Ectodermal cell (in vitro differentiated cells): ENCODE measurements around the gene MAP4K1.
"Not testable (repeated sequence)": the region's sequence is repeated elsewhere in the genome, so short reads cannot be mapped to it uniquely, and the experiment has no call there.

Experiments
- H3K27ac ChIP-seq: 2 replicates; pipeline ENCODE4 v1.7.0; 2013; ENCODE audit warnings: mild to moderate bottlenecking, low read depth, low read length; ENCODE audit not compliant: insufficient read depth, poor library complexity, severe bottlenecking
- H3K27me3 ChIP-seq: 2 replicates; pipeline ENCODE4 v1.7.0; 2013; ENCODE audit warnings: mild to moderate bottlenecking, low read length; ENCODE audit not compliant: insufficient read depth, control insufficient read depth, poor library complexity, severe bottlenecking
- H3K36me3 ChIP-seq: one replicate; pipeline ENCODE4 v1.7.0; 2013; ENCODE audit warnings: low read length; ENCODE audit not compliant: control insufficient read depth, insufficient read depth
- H3K4me1 ChIP-seq: one replicate; pipeline ENCODE4 v1.7.0; 2013; ENCODE audit warnings: low read length; ENCODE audit not compliant: control insufficient read depth, insufficient read depth
- H3K4me3 ChIP-seq: 2 replicates; pipeline ENCODE4 v1.7.0; 2013; ENCODE audit warnings: low read depth, low read length, control low read depth; ENCODE audit not compliant: insufficient read depth
- H3K9me3 ChIP-seq: 2 replicates; pipeline ENCODE4 v1.7.0; 2013; ENCODE audit warnings: mild to moderate bottlenecking, low read length, moderate library complexity; ENCODE audit not compliant: control insufficient read depth
- WGBS, 2 experiments: methylation state at CpG; one replicate each; pipeline ENCODE4 v1.1.7; 2013; ENCODE audit warnings: missing lambda C conversion rate in 2 of 2; 5-methylcytosine and 5-hydroxymethylcytosine counted together

Gene MAP4K1

DNA sequence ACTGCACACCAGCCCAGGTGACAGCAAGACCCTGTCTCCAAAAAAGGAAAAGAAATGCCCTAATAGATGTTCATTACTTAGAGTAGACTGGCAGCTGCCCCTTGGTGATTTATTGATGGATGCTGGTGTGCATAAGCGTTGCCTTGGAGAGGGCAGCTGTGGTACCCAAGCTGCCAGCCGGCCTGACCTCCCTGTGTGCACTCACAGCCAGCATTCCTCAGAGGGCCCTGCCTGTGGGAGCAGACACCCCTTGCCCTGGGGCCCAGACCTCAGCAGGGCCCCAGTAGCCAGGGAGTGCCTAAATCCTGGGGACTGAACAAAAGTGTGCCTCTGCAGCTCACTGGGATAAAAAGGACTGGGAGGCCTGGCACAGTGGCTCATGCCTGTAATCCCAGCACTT is 21.9 kb upstream of the MAP4K1 start:
- H3K27ac ChIP-seq: no peak overlapping the region
- 90 to 92% methylated on average over 2 of the region's 2 CpGs for WGBS, 2 experiments
- no peaks in the 10 kb centered on the region for H3K4me1 ChIP-seq
- no peaks in the 10 kb centered on the region for H3K9me3 ChIP-seq
- H3K36me3 ChIP-seq: no peaks in the 10 kb centered on the region
- no peaks in the 10 kb centered on the region for H3K27me3 ChIP-seq
- no peak overlapping the region for H3K4me3 ChIP-seq

DNA sequence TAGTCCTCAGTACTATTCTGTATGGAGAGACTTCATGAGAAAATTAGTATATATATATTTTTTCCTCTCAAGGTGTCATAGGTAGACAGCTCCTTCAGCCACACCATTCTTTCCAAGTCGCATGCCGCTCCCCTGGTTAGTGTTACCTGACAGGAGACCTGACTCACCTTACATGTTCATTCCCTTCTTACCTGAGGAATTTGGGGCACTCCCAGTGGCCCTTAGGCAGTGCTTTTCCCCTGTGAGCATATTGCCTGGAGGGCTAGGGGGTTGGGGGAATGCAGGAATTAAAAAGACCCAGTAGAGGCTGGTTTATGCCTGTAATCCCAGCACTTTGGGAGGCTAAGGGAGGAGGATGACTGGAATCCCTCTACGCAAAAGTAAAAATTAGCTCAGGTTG is 20.7 kb upstream of the MAP4K1 start:
- Histone ChIP-seq H3K4me1 (no peaks in the 10 kb centered on the region), H3K36me3 (no peaks in the 10 kb centered on the region), H3K27me3 (no peaks in the 10 kb centered on the region), H3K4me3 (no peak overlapping the region), H3K27ac (no peak overlapping the region), H3K9me3 (no peaks in the 10 kb centered on the region)
- WGBS, 2 experiments: 95 to 97% methylated on average over 3 of the region's 3 CpGs

DNA sequence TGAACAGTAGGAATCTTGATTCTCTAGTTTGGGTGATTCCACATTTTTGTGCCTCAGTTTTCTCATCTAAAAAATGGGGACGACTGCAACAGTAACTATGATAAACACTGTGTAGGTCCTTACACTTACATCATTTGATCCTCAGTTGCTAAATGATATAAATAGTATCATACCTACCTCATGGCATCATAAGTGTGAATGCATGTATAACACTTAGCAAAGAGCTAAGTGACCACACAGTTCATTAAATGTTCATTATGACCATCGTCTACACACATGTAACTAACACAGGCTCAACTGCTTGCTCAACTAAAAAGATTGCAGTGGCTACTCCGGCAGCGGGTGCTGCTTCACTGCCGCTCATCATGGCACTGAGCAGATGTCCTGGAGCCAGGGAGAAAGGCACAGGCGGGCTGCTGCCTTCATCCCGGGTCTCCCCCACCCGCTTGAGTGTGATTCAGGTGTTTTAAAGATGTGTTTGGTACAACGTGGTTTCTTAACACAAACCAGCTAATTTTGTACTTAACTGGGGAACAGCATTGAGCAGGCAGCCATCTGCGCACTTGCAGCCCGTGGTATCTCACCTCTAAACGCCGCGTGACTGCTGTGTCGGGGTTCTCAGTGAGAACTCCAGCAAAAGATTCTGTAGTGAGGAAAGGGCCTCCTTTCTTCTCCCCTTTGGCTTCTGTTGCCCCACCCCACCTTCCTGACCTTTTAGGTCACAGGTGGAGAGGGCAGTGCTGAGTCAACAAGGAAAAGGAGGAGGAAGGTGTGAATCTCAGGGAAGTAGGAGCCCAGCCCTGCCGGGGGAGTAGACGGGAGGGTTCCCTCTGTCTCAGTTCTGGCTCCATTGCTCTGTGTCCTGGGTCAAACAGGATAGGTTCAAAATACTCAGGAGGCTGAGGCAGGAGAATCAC is 18.0 kb upstream of the MAP4K1 start:
- Histone ChIP-seq H3K4me1 (no peaks in the 10 kb centered on the region), H3K4me3 (no peak overlapping the region), H3K27ac (no peak overlapping the region), H3K36me3 (peaks cover under 1% of the 10 kb centered on the region), H3K27me3 (no peaks in the 10 kb centered on the region), H3K9me3 (no peaks in the 10 kb centered on the region)
- 95 to 96% methylated on average over 17 of the region's 17 CpGs for WGBS, 2 experiments

DNA sequence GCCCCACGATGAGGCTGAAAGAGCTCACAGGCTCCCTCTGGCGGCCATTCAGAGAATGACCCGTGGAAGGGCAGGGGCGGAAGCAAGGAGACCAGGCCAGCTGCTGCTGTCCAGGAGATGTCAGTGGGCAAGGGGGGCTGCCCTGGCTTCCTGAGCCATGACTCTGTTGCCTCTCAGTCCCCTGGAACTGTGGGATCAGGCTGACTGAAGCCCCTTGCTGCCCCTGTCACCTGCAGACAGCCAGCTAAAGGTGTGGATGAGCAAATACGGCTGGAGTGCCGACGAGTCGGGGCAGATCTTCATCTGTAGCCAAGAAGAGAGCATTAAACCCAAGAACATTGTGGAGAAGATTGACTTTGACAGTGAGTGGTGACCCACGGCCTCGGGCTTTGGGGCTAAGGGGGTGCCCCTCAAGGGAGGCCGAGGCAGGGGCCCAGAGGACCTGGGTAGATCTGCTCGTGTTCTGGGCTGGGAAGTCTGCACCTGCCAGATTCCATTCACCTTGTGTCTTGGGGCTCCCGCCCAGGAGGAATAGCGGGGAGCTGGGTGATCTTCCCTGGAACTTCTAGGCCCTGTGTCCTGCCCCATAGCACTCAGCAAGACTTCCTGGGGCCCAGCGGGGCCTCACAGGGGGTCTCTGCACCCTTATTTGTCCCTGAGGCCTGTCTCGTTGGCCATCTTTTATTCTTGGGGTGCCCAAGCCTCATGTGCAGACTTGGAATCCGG is 17.2 kb upstream of the MAP4K1 start:
- H3K27ac ChIP-seq: no peak overlapping the region
- WGBS, 2 experiments: 75 to 76% methylated on average over 17 of the region's 17 CpGs
- H3K36me3 ChIP-seq: peaks cover 4% of the 10 kb centered on the region
- no peaks in the 10 kb centered on the region for H3K27me3 ChIP-seq
- H3K4me1 ChIP-seq: no peaks in the 10 kb centered on the region
- no peaks in the 10 kb centered on the region for H3K9me3 ChIP-seq
- H3K4me3 ChIP-seq: no peak overlapping the region

DNA sequence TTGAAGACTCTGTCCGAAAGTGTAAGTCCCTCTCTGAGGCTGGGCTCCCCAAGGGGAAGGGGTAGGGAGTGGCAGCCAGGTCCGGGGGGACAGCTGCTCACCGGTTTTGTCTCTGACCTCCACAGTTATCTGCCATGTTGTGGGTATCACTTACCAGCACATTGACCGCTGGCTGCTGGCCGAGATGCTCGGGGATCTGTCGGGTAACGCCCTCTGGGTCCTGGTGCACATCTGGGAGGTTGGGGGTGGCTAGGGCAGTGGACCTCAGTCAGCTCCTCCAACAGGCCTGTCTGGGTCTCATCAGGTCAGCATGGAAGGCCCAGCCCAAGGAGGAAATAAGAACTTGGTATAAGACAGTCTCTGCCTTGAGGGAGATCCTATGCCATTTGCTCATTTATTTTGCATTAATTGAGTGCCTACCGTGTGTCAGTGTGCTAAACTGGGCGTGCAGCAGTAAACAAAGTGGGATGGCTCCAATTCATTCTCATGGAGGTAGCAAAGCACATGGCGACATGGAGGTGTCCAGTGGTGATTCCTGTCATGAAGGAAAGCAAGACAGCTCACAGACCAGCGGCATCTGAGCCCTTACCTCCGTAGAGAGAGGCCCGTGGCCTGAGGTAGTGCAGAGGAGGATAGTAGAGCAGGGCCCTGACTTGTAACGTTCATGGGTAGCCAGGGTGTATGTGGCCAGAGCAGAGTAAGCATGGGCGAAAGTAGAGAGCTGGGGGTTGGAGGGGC is 14.9 kb upstream of the MAP4K1 start:
- H3K36me3 ChIP-seq: peaks cover 9% of the 10 kb centered on the region
- WGBS, 2 experiments: 97% methylated on average over 16 of the region's 16 CpGs
- H3K4me1 ChIP-seq: no peaks in the 10 kb centered on the region
- no peak overlapping the region for H3K4me3 ChIP-seq
- H3K9me3 ChIP-seq: no peaks in the 10 kb centered on the region
- no peaks in the 10 kb centered on the region for H3K27me3 ChIP-seq
- H3K27ac ChIP-seq: no peak overlapping the region

DNA sequence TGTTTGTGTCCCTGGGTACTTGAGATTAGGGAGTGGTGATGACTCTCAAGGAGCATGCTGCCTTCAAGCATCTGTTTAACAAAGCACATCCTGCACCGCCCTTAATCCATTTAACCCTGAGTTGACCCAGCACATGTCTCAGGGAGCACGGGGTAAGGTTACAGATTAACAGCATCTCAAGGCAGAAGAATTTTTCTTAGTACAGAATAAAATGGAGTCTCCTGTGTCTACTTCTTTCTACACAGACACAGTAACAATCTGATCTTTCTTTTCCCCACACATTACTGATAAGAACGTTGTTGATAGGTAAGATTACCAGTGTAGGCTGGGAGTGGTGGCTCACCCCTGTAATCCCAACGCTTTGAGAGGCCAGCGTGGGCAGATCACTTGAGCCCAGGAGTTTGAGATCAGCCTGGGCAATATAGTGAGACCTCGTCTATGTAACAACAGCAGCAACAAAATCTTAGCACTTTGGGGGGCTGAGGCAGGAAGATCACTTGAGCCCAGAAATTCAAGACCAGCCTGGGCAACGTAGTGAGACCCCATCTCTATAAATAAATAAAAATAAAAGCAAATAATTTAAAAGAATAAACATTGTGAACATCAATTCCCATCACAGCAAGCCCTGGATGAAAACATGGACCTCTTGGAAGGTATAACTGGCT is 14.2 kb upstream of the MAP4K1 start:
- H3K9me3 ChIP-seq, H3K27me3 ChIP-seq, H3K36me3 ChIP-seq, H3K4me3 ChIP-seq, H3K27ac ChIP-seq, H3K4me1 ChIP-seq: not testable (repeated sequence)
- WGBS, 2 experiments: 85 to 90% methylated on average over 4 to 6 of the region's 7 CpGs

DNA sequence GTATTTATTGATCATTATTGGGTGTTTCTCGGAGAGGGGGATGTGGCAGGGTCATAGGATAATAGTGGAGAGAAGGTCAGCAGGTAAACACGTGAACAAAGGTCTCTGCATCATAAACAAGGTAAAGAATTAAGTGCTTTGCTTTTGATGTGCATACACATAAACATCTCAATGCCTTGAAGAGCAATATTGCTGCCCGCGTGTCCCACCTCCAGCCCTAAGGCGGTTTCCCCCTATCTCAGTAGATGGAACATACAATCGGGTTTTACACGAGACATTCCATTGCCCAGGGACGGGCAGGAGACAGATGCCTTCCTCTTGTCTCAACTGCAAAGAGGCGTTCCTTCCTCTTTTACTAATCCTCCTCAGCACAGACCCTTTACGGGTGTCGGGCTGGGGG is 13.5 kb upstream of the MAP4K1 start:
- H3K4me1 ChIP-seq, H3K27me3 ChIP-seq, H3K9me3 ChIP-seq, H3K4me3 ChIP-seq, H3K27ac ChIP-seq: not testable (repeated sequence)
- H3K36me3 ChIP-seq: peaks cover 12% of the 10 kb centered on the region
- 77 to 80% methylated on average over 9 to 10 of the region's 11 CpGs for WGBS, 2 experiments

DNA sequence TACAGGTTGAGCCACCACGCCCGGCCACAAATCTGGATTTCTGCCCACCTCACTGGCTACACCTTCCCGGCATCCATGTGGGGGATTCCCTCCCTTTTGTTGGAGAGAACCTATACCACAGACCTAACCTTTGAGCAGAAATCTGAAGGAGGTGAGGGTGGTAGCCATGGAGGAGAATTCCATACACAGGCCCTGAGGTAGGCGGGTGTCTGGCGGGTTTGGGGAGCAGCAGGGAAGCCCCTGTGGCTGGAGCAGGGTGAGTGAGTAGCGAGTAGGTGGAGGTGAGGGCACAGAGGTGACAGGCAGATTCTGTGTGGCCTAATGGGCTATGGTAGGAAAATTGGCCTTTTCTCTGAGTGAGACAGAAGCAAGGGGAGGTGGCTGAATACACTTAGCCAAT is 11.8 kb upstream of the MAP4K1 start:
- H3K27ac ChIP-seq: no peak overlapping the region
- no peaks in the 10 kb centered on the region for H3K4me1 ChIP-seq
- no peaks in the 10 kb centered on the region for H3K27me3 ChIP-seq
- peaks cover 22% of the 10 kb centered on the region for H3K36me3 ChIP-seq
- H3K4me3 ChIP-seq: no peak overlapping the region
- 95 to 98% methylated on average over 6 of the region's 6 CpGs for WGBS, 2 experiments
- no peaks in the 10 kb centered on the region for H3K9me3 ChIP-seq

DNA sequence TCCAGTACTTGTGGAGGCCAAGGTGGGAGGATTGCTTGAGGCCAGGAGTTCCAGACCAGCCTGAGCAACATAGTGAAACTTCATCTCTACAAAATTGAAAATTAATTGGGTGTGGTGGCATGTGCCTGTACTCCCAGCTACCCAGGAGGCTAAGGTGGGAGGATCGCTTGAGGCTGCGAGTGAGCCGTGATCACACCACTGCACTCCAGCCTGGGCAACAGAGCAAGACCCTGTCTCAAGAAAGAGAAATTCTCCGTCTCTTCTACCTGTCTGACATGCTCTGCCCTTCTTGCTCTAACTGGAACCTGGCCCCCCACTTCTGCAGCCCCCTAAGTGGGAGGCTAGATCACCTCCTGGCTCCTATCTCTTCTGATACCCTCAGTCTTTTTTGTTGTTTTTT is 8.6 kb upstream of the MAP4K1 start:
- Histone ChIP-seq H3K36me3 (peaks cover 33% of the 10 kb centered on the region), H3K4me1 (no peaks in the 10 kb centered on the region), H3K27me3 (no peaks in the 10 kb centered on the region), H3K9me3 (no peaks in the 10 kb centered on the region), H3K27ac (no peak overlapping the region), H3K4me3 (no peak overlapping the region)
- WGBS, 2 experiments: 94 to 98% methylated on average over 4 of the region's 4 CpGs
